ENCODE results near the gene MTG2.

DNA sequence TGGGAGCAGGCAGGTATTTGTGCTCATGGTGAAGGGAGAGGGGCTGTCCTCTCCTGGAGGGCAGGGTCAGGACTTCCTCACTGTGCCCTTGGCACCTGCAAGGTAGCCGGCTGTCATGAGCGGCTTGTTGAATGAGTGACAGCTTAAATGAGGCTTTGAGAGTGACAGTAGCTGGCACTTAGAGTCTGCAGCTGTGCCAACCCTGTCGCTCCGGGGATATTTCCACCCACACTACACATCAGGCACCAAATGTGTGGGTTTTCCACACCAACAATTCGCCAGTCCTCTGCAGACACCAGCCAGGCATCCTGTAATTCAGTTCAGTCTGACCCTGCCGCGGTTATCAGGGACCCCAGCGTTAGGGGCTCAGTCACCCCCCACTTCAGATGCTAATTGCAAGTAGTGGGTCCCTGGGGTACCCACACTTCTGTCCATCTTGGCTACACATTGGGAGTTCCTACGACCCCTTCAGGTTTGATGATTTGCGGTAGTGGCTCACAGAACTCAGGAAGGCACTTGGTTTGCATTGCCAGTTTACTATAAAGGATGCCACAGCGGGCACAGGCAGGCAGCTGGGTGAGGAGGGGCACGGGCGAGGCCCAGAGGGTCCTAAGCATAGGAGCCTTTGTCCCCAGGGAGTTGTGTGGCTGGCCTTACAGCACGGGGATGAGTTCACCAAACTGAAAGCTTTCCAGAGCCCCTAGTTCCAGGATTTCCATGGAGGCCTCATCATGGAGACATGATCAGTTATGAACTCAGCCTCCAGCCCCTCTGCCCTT lies 9.1 kb downstream of the MTG2 start:
- TF ChIP-seq EZH2 (IDR thresholded peaks at IDR 0.05; ENCODE audit: insufficient read depth, low read length), result no peak
- TF ChIP-seq CTCF (IDR thresholded peaks at IDR 0.05; ENCODE audit: insufficient read depth, low read depth, low read length), result no peak

All from astrocyte (in vitro differentiated cells and primary cell).